AG10803 (cell line): Measurements from ENCODE around the gene PKIG.
"Not testable (repeated sequence)": the region's sequence is repeated elsewhere in the genome, so short reads cannot be mapped to it uniquely, and the experiment has no call there.

Experiments
- DNase-seq: peaks from one replicate; pipeline ENCODE4 v3.0.0; 2010; ENCODE audit warnings: low read depth
- H3K4me3 ChIP-seq: 2 replicates; pipeline ENCODE4 v1.5.1; 2011; ENCODE audit warnings: mild to moderate bottlenecking, low read length, control low read depth
- TF ChIP-seq, protein P1 (sequence below): conservative IDR thresholded peaks from 2 replicates; pipeline ENCODE4 v1.5.1; 2011; ENCODE audit warnings: mild to moderate bottlenecking, low read length, control low read depth, inconsistent platforms

Gene PKIG

DNA sequence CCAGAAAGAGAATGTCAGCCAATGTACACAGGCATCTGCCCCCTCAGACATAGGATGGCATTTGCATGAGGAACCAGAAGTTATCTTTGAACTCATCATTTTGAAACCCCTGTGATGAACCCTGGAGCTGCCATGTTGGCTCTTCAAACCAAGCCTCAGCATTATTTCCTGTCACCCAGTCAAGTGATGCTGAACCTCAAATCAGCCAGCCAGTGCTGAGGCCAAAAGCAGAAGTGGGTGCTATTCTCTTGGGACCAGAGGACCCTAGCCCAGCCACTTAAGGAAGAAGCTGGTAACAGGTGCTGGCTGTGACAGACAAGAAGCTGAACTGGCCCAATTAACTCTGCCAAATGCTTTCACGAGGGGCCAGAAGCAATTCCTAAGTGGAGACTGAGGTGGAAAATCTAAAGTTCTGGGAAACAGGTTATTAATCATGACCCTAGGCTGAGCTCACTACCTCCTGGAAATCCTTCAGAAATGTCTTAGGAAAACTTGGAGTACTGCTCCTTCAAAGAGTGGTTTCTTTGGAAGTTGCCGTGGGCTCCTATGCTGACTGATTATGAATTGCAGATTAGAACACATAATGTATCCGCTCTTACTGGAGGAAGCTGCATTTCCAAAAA, 4.0 kb downstream of the PKIG start:
- no peak for DNase-seq
- no peak overlapping the region for H3K4me3 ChIP-seq
- TF ChIP-seq, protein P1, sequence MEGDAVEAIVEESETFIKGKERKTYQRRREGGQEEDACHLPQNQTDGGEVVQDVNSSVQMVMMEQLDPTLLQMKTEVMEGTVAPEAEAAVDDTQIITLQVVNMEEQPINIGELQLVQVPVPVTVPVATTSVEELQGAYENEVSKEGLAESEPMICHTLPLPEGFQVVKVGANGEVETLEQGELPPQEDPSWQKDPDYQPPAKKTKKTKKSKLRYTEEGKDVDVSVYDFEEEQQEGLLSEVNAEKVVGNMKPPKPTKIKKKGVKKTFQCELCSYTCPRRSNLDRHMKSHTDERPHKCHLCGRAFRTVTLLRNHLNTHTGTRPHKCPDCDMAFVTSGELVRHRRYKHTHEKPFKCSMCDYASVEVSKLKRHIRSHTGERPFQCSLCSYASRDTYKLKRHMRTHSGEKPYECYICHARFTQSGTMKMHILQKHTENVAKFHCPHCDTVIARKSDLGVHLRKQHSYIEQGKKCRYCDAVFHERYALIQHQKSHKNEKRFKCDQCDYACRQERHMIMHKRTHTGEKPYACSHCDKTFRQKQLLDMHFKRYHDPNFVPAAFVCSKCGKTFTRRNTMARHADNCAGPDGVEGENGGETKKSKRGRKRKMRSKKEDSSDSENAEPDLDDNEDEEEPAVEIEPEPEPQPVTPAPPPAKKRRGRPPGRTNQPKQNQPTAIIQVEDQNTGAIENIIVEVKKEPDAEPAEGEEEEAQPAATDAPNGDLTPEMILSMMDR = no peak

DNA sequence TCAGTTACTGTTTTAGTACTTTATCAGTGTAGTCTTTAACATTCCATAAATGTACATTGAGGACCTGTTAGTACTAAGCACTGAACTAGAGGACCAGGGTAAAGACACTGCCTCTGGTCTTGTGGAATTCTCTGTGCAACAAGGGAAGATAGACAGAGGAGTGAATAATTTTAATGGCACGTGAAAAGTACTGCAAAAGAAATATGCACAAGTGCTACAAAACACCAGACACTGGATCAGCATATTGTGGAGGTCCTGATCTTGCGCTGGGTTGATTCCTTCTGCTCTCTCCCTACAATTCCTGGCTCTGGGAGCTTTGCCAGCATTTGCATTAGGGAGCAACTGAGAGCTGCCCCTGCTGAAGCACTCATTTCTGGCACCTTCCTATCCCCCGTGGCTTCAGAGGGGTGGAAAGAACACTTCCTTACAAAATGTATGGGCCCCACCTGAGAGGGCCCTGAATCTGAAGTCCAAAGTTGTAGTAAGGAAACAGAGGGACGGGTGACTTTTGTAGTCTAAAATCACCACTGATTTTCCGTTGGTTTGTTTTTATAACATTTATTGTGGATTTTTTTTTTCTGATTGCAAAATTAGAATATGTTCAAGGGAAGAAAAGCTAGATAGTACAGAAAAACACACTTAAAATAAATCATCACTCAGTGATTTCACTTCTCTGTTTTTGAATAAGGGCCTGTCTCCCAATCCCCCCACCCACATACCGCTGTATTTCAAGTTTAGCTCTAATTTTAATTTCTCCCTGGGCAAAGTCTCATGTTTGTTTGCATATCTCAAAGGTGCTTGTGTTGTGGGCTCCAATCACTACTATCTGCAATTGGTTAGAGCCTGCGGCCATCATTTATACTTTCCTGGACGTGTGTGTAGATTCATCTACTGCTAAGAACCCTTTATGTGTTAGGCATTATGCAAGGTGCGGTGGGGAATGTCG, 4.9 kb downstream of the PKIG start:
- DNase-seq = no peak
- H3K4me3 ChIP-seq = no peak overlapping the region
- TF ChIP-seq, protein P1 = no peak

DNA sequence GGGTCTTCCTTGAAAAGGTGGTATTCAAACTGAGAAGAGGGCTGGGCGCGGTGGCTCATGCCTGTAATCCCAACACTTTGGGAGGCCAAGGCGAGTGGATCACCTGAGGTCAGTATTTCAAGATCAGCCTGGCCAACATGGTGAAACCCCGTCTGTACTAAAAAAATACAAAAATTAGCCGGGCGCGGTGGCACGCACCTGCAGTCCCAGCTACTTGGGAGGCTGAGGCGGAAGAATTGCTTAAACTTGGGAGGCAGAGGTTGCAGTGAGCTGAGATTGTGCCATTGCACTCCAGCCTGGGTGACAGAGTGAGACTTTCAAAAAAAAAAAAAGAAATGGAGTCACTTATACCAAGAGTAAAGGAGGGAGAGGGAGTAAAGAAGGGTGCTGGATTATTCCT, 5.9 kb downstream of the PKIG start:
- not testable (repeated sequence) for H3K4me3 ChIP-seq, DNase-seq

DNA sequence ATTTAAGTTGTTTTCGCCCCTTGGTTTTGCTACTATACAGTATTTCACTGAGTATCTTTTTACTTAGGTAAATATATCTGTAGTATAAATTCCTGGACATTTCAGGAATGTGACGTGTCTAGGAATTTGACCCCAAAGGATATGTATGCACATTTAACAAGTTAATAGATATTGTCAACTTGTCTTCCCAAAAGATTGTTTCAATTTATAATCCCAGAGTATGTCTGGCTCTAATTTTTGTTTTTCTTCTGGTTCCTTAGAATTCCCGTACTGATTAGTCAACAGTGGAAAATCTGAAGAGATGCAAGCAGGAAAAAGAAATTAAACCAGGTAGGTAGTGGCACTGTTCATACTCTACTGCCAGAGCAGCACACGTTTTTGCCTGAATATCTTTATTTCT, 7.2 kb downstream of the PKIG start:
- TF ChIP-seq, protein P1 = no peak
- no peak for DNase-seq
- H3K4me3 ChIP-seq = no peak overlapping the region

DNA sequence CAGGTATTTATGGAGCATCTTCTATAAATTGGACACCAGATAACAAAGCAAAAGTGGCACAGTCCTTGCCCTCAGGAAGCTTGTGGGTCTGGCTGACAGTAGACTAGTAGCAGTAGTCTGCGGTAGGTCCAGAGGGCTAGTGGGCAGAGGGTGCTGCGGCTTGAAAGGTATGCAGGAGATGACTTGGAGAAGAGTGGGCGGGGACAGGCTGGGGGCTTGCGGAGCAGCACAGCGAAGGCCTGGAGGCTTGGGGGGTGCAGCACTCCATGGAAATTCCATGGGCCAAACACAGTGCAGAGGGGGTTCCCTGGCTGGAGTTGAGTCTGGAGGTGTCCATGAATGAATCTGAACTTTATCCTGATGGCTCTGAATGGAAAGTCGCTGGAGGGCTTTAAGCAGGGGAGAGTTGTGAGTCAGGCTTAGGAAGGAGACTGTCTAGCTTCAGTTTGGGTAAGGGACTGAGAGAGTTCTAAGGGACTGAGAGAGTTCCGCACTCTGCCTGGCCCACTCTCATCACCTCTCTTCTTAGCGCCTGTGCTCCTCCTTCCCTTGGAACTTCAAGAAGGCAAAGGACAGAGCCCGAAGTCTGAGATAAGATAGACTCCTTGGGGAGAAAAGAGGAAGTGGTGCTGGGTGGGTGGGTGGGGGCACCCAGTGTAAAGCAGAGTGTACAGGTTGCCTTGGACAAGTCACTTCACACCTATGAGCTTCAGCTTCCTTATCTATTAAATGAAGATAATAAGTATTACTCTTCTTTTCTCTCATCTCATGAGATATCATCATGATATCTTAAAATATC, 8.8 kb downstream of the PKIG start:
- TF ChIP-seq, protein P1 = no peak
- no peak for DNase-seq
- no peak overlapping the region for H3K4me3 ChIP-seq

DNA sequence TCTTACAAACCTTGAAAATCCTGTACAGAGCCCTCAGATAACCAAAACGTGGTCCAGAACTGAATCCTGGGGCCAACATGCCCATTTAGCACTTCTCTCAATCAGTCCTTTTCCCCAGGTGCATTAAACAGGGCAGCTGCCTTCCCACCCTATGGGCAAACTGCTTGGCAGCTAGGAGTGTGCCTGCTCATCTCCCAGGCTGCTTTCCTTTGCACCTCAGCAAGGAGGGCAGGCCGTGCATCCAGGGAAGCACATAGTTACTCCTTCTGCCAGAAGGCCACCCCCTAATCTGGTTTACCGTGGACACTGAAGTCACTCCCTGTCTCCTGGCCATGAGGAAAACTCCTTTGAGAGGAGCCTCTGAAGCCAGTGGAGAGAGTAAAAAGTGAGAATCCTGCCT, 10.0 kb downstream of the PKIG start:
- H3K4me3 ChIP-seq = no peak overlapping the region
- DNase-seq = no peak
- TF ChIP-seq, protein P1 = no peak

DNA sequence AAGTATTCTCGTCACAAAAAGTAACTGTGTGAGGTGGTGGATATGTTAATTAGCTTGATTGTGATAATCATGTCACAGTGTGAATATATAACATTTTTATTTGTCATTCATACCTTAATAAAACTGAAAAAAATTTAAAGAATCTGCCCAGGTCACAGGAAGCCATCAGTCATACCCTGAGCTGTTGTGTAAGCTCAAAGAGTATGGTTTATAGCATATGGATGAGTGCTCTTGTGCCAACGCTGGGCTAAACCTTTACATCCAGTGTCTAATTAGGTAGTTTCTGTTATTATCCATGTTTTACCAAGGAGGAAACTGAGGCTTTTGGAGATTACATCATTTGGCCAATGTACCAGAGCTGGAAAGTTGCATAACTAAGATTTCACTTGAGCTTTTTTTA, 11.4 kb downstream of the PKIG start:
- TF ChIP-seq, protein P1 = no peak
- H3K4me3 ChIP-seq = no peak overlapping the region
- no peak for DNase-seq
